BLaER1 treated with 17β-estradiol and CSF1 and Interleukin-3, amounts not matched to agents 10 nM and 100 nM (cell line): ENCODE data around the gene GPSM1.
A peak's percentile ranks its signal among the peaks of the same experiment; 100 is the strongest.

ENCODE experiments used
- H3K27ac ChIP-seq, 11 experiments: shearing (Covaris generic); formaldehyde crosslinking; 2 replicates each; pipeline ENCODE4 v1.8.1; 2022
- H3K27me3 ChIP-seq, 11 experiments: shearing (Covaris generic); formaldehyde crosslinking; 2 replicates each; pipeline ENCODE4 v1.8.1; 2022
- H3K36me3 ChIP-seq, 11 experiments: shearing (Covaris generic); formaldehyde crosslinking; 2 replicates each; pipeline ENCODE4 v1.8.1; 2022
- H3K4me1 ChIP-seq, 10 experiments: shearing (Covaris generic); formaldehyde crosslinking; 2 replicates each; pipeline ENCODE4 v1.8.1; 2022
- H3K4me2 ChIP-seq, 11 experiments: shearing (Covaris generic); formaldehyde crosslinking; 2 replicates each; pipeline ENCODE4 v1.8.1; 2022
- H3K4me3 ChIP-seq, 10 experiments: shearing (Covaris generic); formaldehyde crosslinking; 2 replicates each; pipeline ENCODE4 v1.8.1; 2022
- H3K9ac ChIP-seq, 11 experiments: shearing (Covaris generic); formaldehyde crosslinking; 2 replicates each; pipeline ENCODE4 v1.8.1; 2022
- H3K9me3 ChIP-seq, 11 experiments: shearing (Covaris generic); formaldehyde crosslinking; replicated peaks in 1 of 11; 2 replicates each; pipeline ENCODE4 v1.8.1; 2022
- H4K20me1 ChIP-seq, 11 experiments: shearing (Covaris generic); formaldehyde crosslinking; 2 replicates each; pipeline ENCODE4 v1.8.1; 2022
- Cebpa-rat ChIP-seq, 11 experiments: shearing (Covaris generic); IDR thresholded peaks; 2 replicates each; pipeline ENCODE4 v1.8.1; 2022

Gene GPSM1

DNA sequence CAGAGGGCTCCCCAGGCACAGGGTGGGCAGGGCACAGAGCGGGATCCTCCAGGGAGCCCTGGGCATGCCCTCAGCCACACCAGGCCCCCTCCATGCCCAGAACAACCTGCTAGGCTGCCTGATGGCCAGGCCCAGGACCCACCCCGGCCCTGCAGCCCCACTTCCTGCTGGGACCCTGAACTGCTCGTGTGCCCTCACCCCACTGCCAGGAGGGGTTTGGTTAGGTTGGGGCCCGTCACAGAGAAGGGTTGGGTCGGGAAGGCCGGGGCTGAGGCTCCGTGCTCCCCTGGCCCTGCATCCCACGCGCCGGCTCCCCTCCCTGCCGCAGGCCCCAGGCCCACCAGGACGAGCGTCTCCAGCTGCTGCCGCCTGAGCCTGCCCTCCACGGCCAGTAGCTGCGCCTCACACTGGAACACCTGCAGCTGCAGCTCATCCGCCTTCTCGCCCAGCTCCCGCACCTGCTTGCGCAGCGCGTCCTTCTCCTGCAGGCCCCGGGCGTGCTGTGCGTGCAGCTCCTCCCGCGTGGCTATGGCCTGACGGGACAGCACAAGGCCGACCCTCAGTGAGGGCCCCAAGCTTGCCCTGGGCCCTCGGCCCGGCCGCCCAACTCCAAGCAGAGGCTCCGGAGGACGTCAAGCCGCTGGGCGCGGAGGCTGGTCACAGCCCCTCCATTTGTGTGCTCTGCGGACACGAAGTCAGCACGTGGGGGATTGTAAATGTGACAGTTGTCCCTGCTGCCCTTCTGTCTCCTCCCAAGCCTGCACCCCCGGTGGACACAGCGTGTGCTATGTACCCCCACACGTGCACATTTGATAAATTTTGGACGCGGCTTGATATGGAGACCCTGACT, 40.2 kb downstream of the GPSM1 start:
- no peak overlapping the region for H3K4me3 ChIP-seq
- no peak for TF ChIP-seq Cebpa-rat (IDR thresholded peaks at IDR 0.05)
- peak overlapping the region; percentile 21 to 77 (median 59); a peak in 18 of 22 replicates for H3K4me2 ChIP-seq
- peak overlapping the region in 5 of 11 experiments; percentile 26 to 65 (median 58); a peak in 8 of 22 replicates for H3K9ac ChIP-seq
- peaks cover 0 to 72% (median 25%) of the 10 kb centered on the region in 11 experiments; a peak in 16 of 22 replicates for H3K36me3 ChIP-seq
- no peaks in the 10 kb centered on the region for H3K9me3 ChIP-seq
- H3K27ac ChIP-seq, result peak overlapping the region in 2 of 11 experiments; percentile 43 to 52; a peak in 1 of 22 replicates
- H3K27me3 ChIP-seq, result no peaks in the 10 kb centered on the region
- peaks cover 66 to 90% (median 77%) of the 10 kb centered on the region in 10 experiments for H3K4me1 ChIP-seq
- peaks cover 4 to 91% (median 27%) of the 10 kb centered on the region in 11 experiments; a peak in 21 of 22 replicates for H4K20me1 ChIP-seq

DNA sequence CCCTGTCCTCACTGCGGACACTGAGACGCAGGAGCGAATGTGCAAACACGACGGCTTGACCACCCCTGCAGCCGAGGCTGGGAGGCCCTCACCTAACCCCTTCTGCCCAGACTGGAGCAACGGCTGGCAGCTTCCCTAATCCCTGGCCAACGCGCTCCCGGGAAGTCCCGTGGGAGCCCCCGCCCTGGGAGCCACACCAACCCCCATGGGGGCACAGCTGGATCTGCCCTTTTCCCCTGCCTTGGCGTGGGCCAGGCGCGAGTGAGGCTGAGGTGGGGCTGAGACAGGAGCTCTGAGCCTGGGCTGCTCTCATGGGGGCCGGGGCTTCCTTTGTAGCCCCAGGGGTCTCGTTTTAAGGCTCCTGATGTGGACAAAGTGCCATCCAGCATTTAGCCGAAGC, 40.9 kb downstream of the GPSM1 start:
- no peaks in the 10 kb centered on the region for H3K9me3 ChIP-seq
- H3K27me3 ChIP-seq, result no peaks in the 10 kb centered on the region
- H3K9ac ChIP-seq, result peak overlapping the region in 9 of 11 experiments; percentile 19 to 65 (median 54); a peak in 16 of 22 replicates
- TF ChIP-seq Cebpa-rat (IDR thresholded peaks at IDR 0.05), result no peak
- peaks cover 0 to 86% (median 24%) of the 10 kb centered on the region in 11 experiments; a peak in 14 of 22 replicates for H4K20me1 ChIP-seq
- H3K36me3 ChIP-seq, result peaks cover 0 to 72% (median 23%) of the 10 kb centered on the region in 11 experiments; a peak in 15 of 22 replicates
- peaks cover 69 to 89% (median 77%) of the 10 kb centered on the region in 10 experiments for H3K4me1 ChIP-seq
- no peak overlapping the region for H3K4me3 ChIP-seq
- H3K27ac ChIP-seq, result peak overlapping the region in 3 of 11 experiments; percentile 43 to 52 (median 45); a peak in 4 of 22 replicates
- H3K4me2 ChIP-seq, result peak overlapping the region; percentile 21 to 77 (median 59); a peak in 20 of 22 replicates

DNA sequence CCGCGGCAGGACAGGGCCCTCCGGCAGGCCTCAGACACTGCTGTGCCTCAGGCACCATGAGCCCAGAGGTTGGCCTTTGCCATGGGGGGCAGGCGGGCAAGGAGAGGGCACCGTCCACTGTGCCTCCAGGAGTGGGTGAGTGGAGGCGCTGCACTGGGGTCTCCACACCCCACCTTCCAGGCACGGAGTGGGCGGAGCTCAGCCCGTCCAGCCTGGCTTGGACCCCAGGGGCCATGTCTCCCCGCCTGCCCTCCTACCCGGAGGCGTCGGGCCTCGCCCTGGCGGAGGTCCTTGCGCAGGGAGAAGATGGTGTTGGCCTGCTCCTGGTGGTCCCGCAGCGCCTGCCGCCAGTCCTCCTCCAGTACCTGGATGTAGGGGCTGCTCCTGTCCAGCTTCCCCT, 42.7 kb downstream of the GPSM1 start:
- H3K27ac ChIP-seq, result peak overlapping the region in 2 of 11 experiments; percentile 10 to 15; a peak in 3 of 22 replicates
- H3K4me3 ChIP-seq, result no peak overlapping the region
- H3K9me3 ChIP-seq, result no peaks in the 10 kb centered on the region
- no peaks in the 10 kb centered on the region for H3K27me3 ChIP-seq
- H4K20me1 ChIP-seq, result peaks cover 0 to 74% (median 11%) of the 10 kb centered on the region in 11 experiments; a peak in 12 of 22 replicates
- H3K4me1 ChIP-seq, result peaks cover 73 to 93% (median 79%) of the 10 kb centered on the region in 10 experiments
- H3K36me3 ChIP-seq, result peaks cover 0 to 70% (median 31%) of the 10 kb centered on the region in 11 experiments; a peak in 19 of 22 replicates
- TF ChIP-seq Cebpa-rat (IDR thresholded peaks at IDR 0.05), result no peak
- no peak overlapping the region; a peak in 1 of 22 replicates for H3K9ac ChIP-seq
- no peak overlapping the region for H3K4me2 ChIP-seq

DNA sequence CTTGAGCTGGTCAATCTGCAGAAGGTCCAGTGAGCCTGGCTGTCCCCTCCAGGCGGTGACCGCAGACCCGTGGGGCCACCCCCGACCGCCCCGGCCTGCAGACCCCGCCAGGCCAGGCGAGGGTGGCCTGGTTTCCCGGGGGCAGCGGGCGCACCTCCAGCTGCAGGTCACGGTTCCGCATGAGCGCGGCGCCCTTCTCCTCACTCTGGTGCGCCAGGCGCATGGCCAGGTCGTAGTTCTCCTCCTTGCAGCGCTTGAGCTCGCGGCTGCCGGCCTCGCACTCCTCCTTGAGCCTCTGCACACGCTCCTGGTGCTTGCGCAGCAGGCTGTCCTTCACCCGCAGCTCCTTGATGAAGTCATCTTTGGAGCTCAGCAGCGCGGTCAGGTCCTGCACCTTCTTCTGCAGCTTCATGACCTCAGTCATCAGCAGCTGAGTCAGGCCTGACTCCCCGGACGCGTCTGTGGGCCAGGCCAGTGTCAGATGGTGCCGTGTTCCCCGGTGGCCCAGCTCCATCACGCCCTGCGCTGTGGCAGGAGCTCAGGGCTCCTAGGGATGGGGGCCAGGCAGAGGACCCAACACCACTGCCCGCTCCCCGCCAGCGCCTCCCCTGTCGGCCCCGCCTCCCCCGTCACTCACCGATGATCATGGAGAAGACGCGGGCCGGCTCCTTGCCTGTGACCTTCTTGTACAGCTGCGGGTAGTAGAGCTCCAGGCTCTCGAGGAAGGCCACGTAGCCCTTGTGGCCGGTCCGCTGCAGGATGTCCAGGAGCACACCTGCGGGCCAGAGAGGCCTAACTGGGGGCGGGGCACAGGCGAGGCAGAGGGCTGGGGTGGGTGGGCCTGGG, 43.6 kb downstream of the GPSM1 start:
- Histone ChIP-seq H3K9ac (no peak overlapping the region), H3K36me3 (peaks cover 3 to 72% (median 36%) of the 10 kb centered on the region in 11 experiments; a peak in 20 of 22 replicates), H3K4me2 (peak overlapping the region in 2 of 11 experiments; percentile 2 to 94; a peak in 1 of 22 replicates), H4K20me1 (peaks cover 0 to 67% (median 6%) of the 10 kb centered on the region in 11 experiments; a peak in 10 of 22 replicates), H3K27me3 (no peaks in the 10 kb centered on the region), H3K4me1 (peaks cover 73 to 93% (median 78%) of the 10 kb centered on the region in 10 experiments), H3K27ac (peak overlapping the region in 3 of 11 experiments; percentile 4 to 15 (median 10); a peak in 2 of 22 replicates), H3K9me3 (no peaks in the 10 kb centered on the region), H3K4me3 (no peak overlapping the region)
- TF ChIP-seq Cebpa-rat (IDR thresholded peaks at IDR 0.05), result no peak

DNA sequence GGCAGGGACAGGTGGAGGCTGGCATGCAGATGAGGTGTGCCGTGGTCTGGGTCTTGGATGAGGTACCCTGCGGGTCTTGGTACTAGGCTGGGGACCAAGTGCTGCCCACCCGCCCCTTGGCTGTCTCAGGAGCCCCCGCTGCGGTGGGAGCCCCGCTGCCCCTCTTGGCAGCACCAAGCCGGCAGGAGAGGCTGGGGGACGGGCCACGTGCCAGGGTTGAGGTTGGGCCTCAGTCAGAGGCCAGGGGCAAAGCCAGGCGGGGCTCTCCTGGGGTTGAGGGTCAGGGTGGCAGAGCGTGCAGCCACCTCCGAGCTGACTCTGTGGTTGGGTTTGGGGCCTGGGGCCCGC, 44.2 kb downstream of the GPSM1 start:
- Histone ChIP-seq H3K27me3 (no peaks in the 10 kb centered on the region), H4K20me1 (peaks cover 0 to 67% (median 6%) of the 10 kb centered on the region in 11 experiments; a peak in 13 of 22 replicates), H3K9me3 (no peaks in the 10 kb centered on the region), H3K4me3 (peak overlapping the region in 5 of 10 experiments; percentile 60 to 86 (median 75); a peak in 7 of 20 replicates), H3K4me1 (peaks cover 73 to 93% (median 78%) of the 10 kb centered on the region in 10 experiments), H3K36me3 (peaks cover 4 to 75% (median 38%) of the 10 kb centered on the region in 11 experiments; a peak in 20 of 22 replicates), H3K27ac (peak overlapping the region in 10 of 11 experiments; percentile 50 to 92 (median 86); a peak in 19 of 22 replicates), H3K4me2 (peak overlapping the region; percentile 89 to 99 (median 95)), H3K9ac (peak overlapping the region; percentile 76 to 86 (median 82); a peak in 19 of 22 replicates)
- no peak for TF ChIP-seq Cebpa-rat (IDR thresholded peaks at IDR 0.05)

DNA sequence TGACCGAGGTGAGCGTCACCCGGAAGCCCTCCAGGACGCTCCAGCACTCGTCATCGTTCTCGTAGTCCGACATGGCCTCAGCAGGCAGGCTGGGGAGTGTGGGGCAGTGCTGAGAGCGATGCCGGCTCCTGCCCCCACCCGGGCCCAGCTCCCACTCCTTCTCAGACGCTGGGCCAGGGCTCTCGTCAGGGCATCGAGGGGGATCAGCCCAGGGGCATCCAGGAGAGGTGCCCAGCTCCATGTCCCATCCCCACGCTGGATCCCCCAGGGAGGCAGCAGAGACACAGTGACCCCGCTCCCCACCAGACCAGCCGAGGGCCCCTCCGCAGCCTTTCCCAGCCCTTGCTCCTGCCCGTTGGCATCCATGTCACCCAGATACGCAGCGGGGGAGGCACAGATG, 44.7 kb downstream of the GPSM1 start:
- Histone ChIP-seq H3K36me3 (peaks cover 4 to 72% (median 38%) of the 10 kb centered on the region in 11 experiments; a peak in 20 of 22 replicates), H3K27me3 (no peaks in the 10 kb centered on the region), H3K4me1 (peaks cover 73 to 93% (median 79%) of the 10 kb centered on the region in 10 experiments), H3K9ac (peak overlapping the region; percentile 76 to 86 (median 82)), H3K9me3 (no peaks in the 10 kb centered on the region), H3K4me3 (peak overlapping the region in 9 of 10 experiments; percentile 17 to 86 (median 66); a peak in 16 of 20 replicates), H3K4me2 (peak overlapping the region; percentile 89 to 99 (median 95)), H4K20me1 (peaks cover 0 to 67% (median 11%) of the 10 kb centered on the region in 11 experiments; a peak in 14 of 22 replicates), H3K27ac (peak overlapping the region; percentile 21 to 92 (median 85); a peak in 21 of 22 replicates)
- TF ChIP-seq Cebpa-rat (IDR thresholded peaks at IDR 0.05), result no peak

DNA sequence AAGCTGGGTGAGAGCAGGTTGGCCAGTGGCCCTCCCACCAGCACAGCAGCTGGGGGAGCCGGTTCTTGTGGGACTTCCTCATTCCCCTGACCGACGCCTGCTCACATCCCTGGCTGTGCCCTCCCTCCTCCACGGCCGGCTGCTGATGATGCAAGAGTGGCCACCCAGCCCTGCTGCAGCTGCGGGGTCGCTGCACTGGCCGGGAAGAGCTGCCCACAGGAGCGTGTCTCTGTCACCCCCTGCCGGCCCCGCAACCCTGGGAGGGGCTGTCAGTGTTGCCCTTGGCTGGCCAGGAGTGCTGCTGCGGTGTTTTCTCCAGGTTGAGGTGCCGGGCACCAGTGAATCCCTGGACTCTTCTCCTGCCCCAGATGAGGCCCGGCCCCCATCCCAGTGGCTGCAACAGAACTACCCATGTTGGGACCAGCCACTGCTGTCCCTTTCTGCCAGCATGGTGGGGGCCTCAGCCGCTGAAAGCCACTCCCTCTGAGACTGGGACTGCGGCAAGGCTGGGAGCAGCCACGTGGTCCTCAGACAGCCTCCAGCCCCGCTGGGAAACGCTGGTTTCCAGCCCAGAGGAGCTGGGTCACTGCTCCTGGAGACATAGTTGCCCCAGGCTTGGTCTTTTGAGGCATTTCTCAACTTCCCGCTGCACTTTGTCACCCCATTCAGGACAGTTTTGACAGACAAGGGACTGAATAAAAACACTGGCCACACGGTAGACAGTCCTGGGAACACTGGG, 45.4 kb downstream of the GPSM1 start:
- H3K4me2 ChIP-seq, result peak overlapping the region; percentile 89 to 99 (median 95)
- peak overlapping the region; percentile 29 to 92 (median 85); a peak in 21 of 22 replicates for H3K27ac ChIP-seq
- H3K9ac ChIP-seq, result peak overlapping the region; percentile 76 to 86 (median 82)
- peaks cover 0 to 67% (median 16%) of the 10 kb centered on the region in 11 experiments; a peak in 14 of 22 replicates for H4K20me1 ChIP-seq
- no peaks in the 10 kb centered on the region for H3K27me3 ChIP-seq
- peak overlapping the region; percentile 43 to 86 (median 64) for H3K4me3 ChIP-seq
- H3K9me3 ChIP-seq, result no peaks in the 10 kb centered on the region
- peak; percentile 38 to 94 (median 86); a peak in 18 of 22 replicates for TF ChIP-seq Cebpa-rat (IDR thresholded peaks at IDR 0.05)
- peaks cover 7 to 68% (median 41%) of the 10 kb centered on the region in 11 experiments; a peak in 21 of 22 replicates for H3K36me3 ChIP-seq
- peaks cover 74 to 93% (median 81%) of the 10 kb centered on the region in 10 experiments for H3K4me1 ChIP-seq
